OCI-LY7 (cell line): ENCODE results near the gene YAF2. TPM values are rescaled to one million over a fixed set of nuclear protein-coding genes. Genes with fewer than 3 reads are reported as not detected.

Experiments
- BruUV-seq: library from RNA; stranded (reverse); fragments of 400-500 nt; replicated peaks from 2 replicates; lab custom pipeline; 2021; lab: Mats Ljungman, UMichigan
- CTCF ChIA-PET: fragments of 300-600 bp; sonication (Branson Sonifier 250); formaldehyde crosslinking; loops from one replicate; lab custom pipeline; 2022; ENCODE audit warnings: antibody characterized with exemption; ENCODE audit not compliant: unreplicated experiment; lab: Charles Lee
- POLR2A ChIA-PET: fragments of 300-600 bp; sonication (Branson Sonifier 250); formaldehyde crosslinking; loops from one replicate; lab custom pipeline; 2022; ENCODE audit warnings: antibody characterized with exemption; lab: Charles Lee
- DNase-seq: peaks from one replicate; pipeline ENCODE4 v3.0.0-alpha.2; 2015; ENCODE audit warnings: low spot score
- H2AFZ ChIP-seq: fragments of 200-600 bp; sonication (generic), shearing (Covaris generic); 2 replicates; pipeline ENCODE4 v1.6.1; 2014; ENCODE audit warnings: mild to moderate bottlenecking, antibody characterized with exemption, low read length, moderate library complexity
- H3K27ac ChIP-seq: fragments of 200-600 bp; sonication (generic); 2 replicates; pipeline ENCODE4 v1.5.1; 2014; ENCODE audit warnings: mixed run types, low read depth, mild to moderate bottlenecking, moderate library complexity, low read length, inconsistent platforms; ENCODE audit not compliant: poor library complexity, severe bottlenecking
- H3K36me3 ChIP-seq: fragments of 200-600 bp; sonication (generic); 2 replicates; pipeline ENCODE4 v1.6.1; 2014; ENCODE audit warnings: mild to moderate bottlenecking, antibody characterized with exemption, low read length, moderate library complexity, mixed read lengths; ENCODE audit not compliant: insufficient read depth
- H3K4me1 ChIP-seq: fragments of 200-600 bp; sonication (generic); 2 replicates; pipeline ENCODE4 v1.5.1; 2014; ENCODE audit warnings: mild to moderate bottlenecking, low read length; ENCODE audit not compliant: insufficient read depth, poor library complexity, severe bottlenecking
- H3K4me2 ChIP-seq: fragments of 200-600 bp; sonication (generic); 2 replicates; pipeline ENCODE4 v1.6.1; 2014; ENCODE audit warnings: mild to moderate bottlenecking, low read length
- H3K4me3 ChIP-seq: fragments of 200-600 bp; sonication (generic); 2 replicates; pipeline ENCODE4 v1.5.1; 2014; ENCODE audit warnings: mild to moderate bottlenecking, low read depth, low read length; ENCODE audit not compliant: poor library complexity, severe bottlenecking
- H3K79me2 ChIP-seq: fragments of 200-600 bp; sonication (generic); 2 replicates; pipeline ENCODE4 v1.6.1; 2016; ENCODE audit warnings: low read depth, mild to moderate bottlenecking, low read length, moderate library complexity, mixed read lengths; ENCODE audit not compliant: insufficient read depth
- H3K9me2 ChIP-seq: fragments of 200-600 bp; sonication (generic); 2 replicates; pipeline ENCODE4 v1.6.1; 2016; ENCODE audit warnings: mild to moderate bottlenecking, low read length, mixed read lengths; ENCODE audit not compliant: insufficient read depth
- H3K9me3 ChIP-seq: fragments of 200-600 bp; sonication (generic); 2 replicates; pipeline ENCODE4 v1.6.1; 2014; ENCODE audit warnings: mild to moderate bottlenecking, mixed run types, low read length, mixed read lengths
- H4K20me1 ChIP-seq: fragments of 200-600 bp; sonication (generic); 2 replicates; pipeline ENCODE4 v1.6.1; 2014; ENCODE audit warnings: mild to moderate bottlenecking, antibody characterized with exemption, low read length, moderate library complexity, mixed read lengths; ENCODE audit not compliant: insufficient read depth
- CTCF ChIP-seq: fragments of 200-600 bp; sonication (generic); conservative IDR thresholded peaks from 2 replicates; pipeline ENCODE4 v1.5.1; 2014; ENCODE audit warnings: mild to moderate bottlenecking, antibody characterized with exemption, low read length, moderate library complexity, mixed read lengths
- EZH2phosphoT487 ChIP-seq: fragments of 200-600 bp; sonication (generic); IDR thresholded peaks from 2 replicates; pipeline ENCODE4 v1.6.1; 2018; ENCODE audit warnings: low read depth, borderline replicate concordance, mild to moderate bottlenecking, mixed run types, antibody characterized with exemption, low read length, moderate library complexity, mixed read lengths
- intact Hi-C: fragments of 100-400 bp; cut with micrococcal nuclease; formaldehyde crosslinking; loops from one replicate; pipeline ENCODE4 v1.10.0; 2022; ENCODE audit not compliant: unreplicated experiment
- total RNA-seq, 2 experiments: library from RNA; depleted of rRNA in 1 of 2; stranded (reverse); fragments of >200 nt in 1 of 2; shearing (Covaris generic) in 1 of 2; gene quantifications; 2 replicates each; pipeline ENCODE4 v1.2.3, GENCODE V29; 2014 to 2022

YAF2 gene
- total RNA-seq, 2 experiments from 2014 or later, result 16.2 to 43.6 TPM

- Histone ChIP-seq H2AFZ (no peak overlapping the region), H3K27ac (no peak overlapping the region), H3K79me2 (peaks cover 7% of the 10 kb centered on the region; the same call in 1 of the 2 replicates), H3K9me3 (peaks cover 6% of the 10 kb centered on the region; the same call in 1 of the 2 replicates), H4K20me1 (no peaks in the 10 kb centered on the region), H3K9me2 (no peaks in the 10 kb centered on the region), H3K36me3 (peaks cover 13% of the 10 kb centered on the region), H3K4me2 (no peak overlapping the region), H3K4me1 (no peaks in the 10 kb centered on the region), H3K4me3 (no peak overlapping the region)
- BruUV-seq, result no TSS peak
- POLR2A ChIA-PET, result interaction anchor here (0.7 kb wide), 1 partner anchor 373 kb away, joined by 3 read pairs; no protein-coding TSS in a partner anchor
- DNase-seq, result no peak
- intact Hi-C loops, result no loop called here
- TF ChIP-seq EZH2phosphoT487 (no peak), CTCF (no peak)
- CTCF ChIA-PET, result no interaction called here
These were observed 15.3 kb downstream of the YAF2 start for GRCh38 chr12:42222724-42223123.

- CTCF ChIA-PET, result no interaction called here
- H3K4me3 ChIP-seq, result no peak overlapping the region
- no peak overlapping the region for H3K4me2 ChIP-seq
- POLR2A ChIA-PET, result interaction anchor here (0.7 to 0.9 kb wide), 3 partner anchors 34 to 89 kb away, joined by 3 read pairs; no protein-coding TSS in a partner anchor
- intact Hi-C loops, result no loop called here
- H3K9me2 ChIP-seq, result no peaks in the 10 kb centered on the region
- H3K36me3 ChIP-seq, result peaks cover 13% of the 10 kb centered on the region
- H3K4me1 ChIP-seq, result no peaks in the 10 kb centered on the region
- 0 out of 2 replicates have a peak, but pooled peaks cover 2% of the 10 kb centered on the region for H4K20me1 ChIP-seq
- DNase-seq, result no peak
- no peak overlapping the region for H2AFZ ChIP-seq
- H3K9me3 ChIP-seq, result peaks cover 6% of the 10 kb centered on the region; the same call in 1 of the 2 replicates
- H3K79me2 ChIP-seq, result peaks cover 7% of the 10 kb centered on the region; the same call in 1 of the 2 replicates
- TF ChIP-seq CTCF (no peak), EZH2phosphoT487 (no peak)
- BruUV-seq, result no TSS peak
- H3K27ac ChIP-seq, result no peak overlapping the region
These were observed 16.3 kb downstream of the YAF2 start for GRCh38 chr12:42221726-42222125.

- no TSS peak for BruUV-seq
- no peak overlapping the region for H2AFZ ChIP-seq
- H3K79me2 ChIP-seq, result peaks cover 7% of the 10 kb centered on the region; the same call in 1 of the 2 replicates
These were observed 20.4 kb downstream of the YAF2 start for GRCh38 chr12:42217656-42218055.

More at GRCh38 chr12:42217656-42218055, 20.4 kb downstream of the YAF2 start:
- DNase-seq, result no peak
- Histone ChIP-seq H3K27ac (no peak overlapping the region), H3K4me2 (no peak overlapping the region), H4K20me1 (0 out of 2 replicates have a peak, but pooled peaks cover 5% of the 10 kb centered on the region), H3K9me3 (no peaks in the 10 kb centered on the region), H3K4me1 (no peaks in the 10 kb centered on the region), H3K36me3 (no peaks in the 10 kb centered on the region), H3K9me2 (no peaks in the 10 kb centered on the region), H3K4me3 (no peak overlapping the region)
- ChIA-PET CTCF (no interaction called here), POLR2A (no interaction called here)
- TF ChIP-seq EZH2phosphoT487 (no peak), CTCF (no peak)
- intact Hi-C loops, result no loop called here
